CD14-positive monocyte (primary cell): Measurements from ENCODE around the gene PAX6. TPM values are rescaled to one million over a fixed set of nuclear protein-coding genes. Genes with fewer than 3 reads are reported as not detected.

Experiments
- DNase-seq, 3 donors: peaks; one replicate each; pipeline ENCODE4 v3.0.0-alpha.2; 2011 to 2022
- H2AFZ ChIP-seq: 2 replicates; pipeline ENCODE4 v1.6.0; 2012; ENCODE audit warnings: mild to moderate bottlenecking, low read depth, low read length, inconsistent platforms; ENCODE audit not compliant: insufficient read depth, poor library complexity, severe bottlenecking
- H3K27ac ChIP-seq, 2 donors: 1 replicate in 1 of 2; 2 replicates in 1 of 2; pipeline ENCODE4 v1.5.1; 2012 to 2013; ENCODE audit warnings: low read length in 2 of 2, control low read depth in 1 of 2, inconsistent platforms in 1 of 2, low read depth in 1 of 2, mild to moderate bottlenecking in 1 of 2
- H3K27me3 ChIP-seq, 2 donors: one replicate each; pipeline versions ENCODE4 v1.6.0 to v1.6.1; 2011 to 2013; ENCODE audit warnings: low read length in 2 of 2; ENCODE audit not compliant: control insufficient read depth in 2 of 2, insufficient read depth in 2 of 2
- H3K36me3 ChIP-seq, 2 donors: replicated peaks in 1 of 2; 1 replicate in 1 of 2; 2 replicates in 1 of 2; pipeline versions ENCODE4 v1.5.1 to v1.6.1; 2012 to 2013; ENCODE audit warnings: low read length in 2 of 2, control low read depth in 1 of 2, inconsistent platforms in 1 of 2, mild to moderate bottlenecking in 1 of 2; ENCODE audit not compliant: insufficient read depth in 2 of 2, control insufficient read depth in 1 of 2
- H3K4me1 ChIP-seq, 2 donors: 1 replicate in 1 of 2; 2 replicates in 1 of 2; pipeline versions ENCODE4 v1.5.1 to v1.6.1; 2012 to 2013; ENCODE audit warnings: low read length in 2 of 2, control low read depth in 1 of 2, inconsistent platforms in 1 of 2, mild to moderate bottlenecking in 1 of 2, moderate library complexity in 1 of 2; ENCODE audit not compliant: insufficient read depth in 2 of 2, control insufficient read depth in 1 of 2
- H3K4me2 ChIP-seq: replicated peaks from 2 replicates; pipeline ENCODE3; 2012; ENCODE audit warnings: low read length, moderate library complexity, mild to moderate bottlenecking; ENCODE audit not compliant: poor library complexity, severe bottlenecking; ENCODE audit errors: extremely low read depth
- H3K4me3 ChIP-seq, 3 experiments: fragments of 200-600 bp in 1 of 3; sonication (generic) in 1 of 3; replicated peaks in 1 of 3; 1 replicate in 2 of 3; 2 replicates in 1 of 3; pipeline ENCODE4 v1.5.1; 2011 to 2013; ENCODE audit warnings: low read length in 3 of 3, mild to moderate bottlenecking in 3 of 3, control low read depth in 2 of 3, low read depth in 2 of 3, inconsistent platforms in 1 of 3, moderate library complexity in 1 of 3
- H3K79me2 ChIP-seq: 2 replicates; pipeline ENCODE4 v1.6.0; 2012; ENCODE audit warnings: mild to moderate bottlenecking, control low read depth, inconsistent platforms, low read length, moderate library complexity; ENCODE audit not compliant: insufficient read depth
- H3K9ac ChIP-seq: 2 replicates; pipeline ENCODE4 v1.6.0; 2017; ENCODE audit warnings: low read length, mild to moderate bottlenecking; ENCODE audit not compliant: insufficient read depth, poor library complexity, severe bottlenecking
- H3K9me3 ChIP-seq, 2 donors: replicated peaks in 1 of 2; 1 replicate in 1 of 2; 2 replicates in 1 of 2; pipeline versions ENCODE4 v1.5.1 to v1.6.1; 2012 to 2013; ENCODE audit warnings: low read length in 2 of 2, control low read depth in 1 of 2; ENCODE audit not compliant: control insufficient read depth in 1 of 2, insufficient read depth in 1 of 2
- H4K20me1 ChIP-seq: 2 replicates; pipeline ENCODE4 v1.6.0; 2012; ENCODE audit warnings: mild to moderate bottlenecking, low read length, control low read depth, moderate library complexity; ENCODE audit not compliant: insufficient read depth
- H3K27ac Mint-ChIP-seq, 7 donors: one replicate each; pipeline ENCODE4 v1.8.0; 2020; ENCODE audit warnings: mild to moderate bottlenecking in 7 of 7, mixed read lengths in 7 of 7, moderate library complexity in 6 of 7, inconsistent platforms in 2 of 7
- H3K27me3 Mint-ChIP-seq, 3 donors: one replicate each; pipeline ENCODE4 v1.8.0; 2021 to 2022; ENCODE audit warnings: low read depth in 3 of 3, mild to moderate bottlenecking in 3 of 3, mixed read lengths in 3 of 3, moderate library complexity in 3 of 3, inconsistent platforms in 1 of 3
- H3K36me3 Mint-ChIP-seq, 2 donors: one replicate each; pipeline ENCODE4 v1.8.0; 2020; ENCODE audit warnings: mixed read lengths in 2 of 2, inconsistent platforms in 1 of 2, mild to moderate bottlenecking in 1 of 2
- H3K4me1 Mint-ChIP-seq: one replicate; pipeline ENCODE4 v1.8.0; 2020; ENCODE audit warnings: mild to moderate bottlenecking, mixed read lengths
- H3K4me3 Mint-ChIP-seq, 2 donors: one replicate each; pipeline ENCODE4 v1.8.0; 2020; ENCODE audit warnings: mild to moderate bottlenecking in 2 of 2, mixed read lengths in 2 of 2, moderate library complexity in 1 of 2
- H3K9me3 Mint-ChIP-seq, 7 donors: one replicate each; pipeline ENCODE4 v1.8.0; 2020 to 2022; ENCODE audit warnings: mixed read lengths in 7 of 7, mild to moderate bottlenecking in 6 of 7, moderate library complexity in 6 of 7, inconsistent platforms in 2 of 7
- CTCF ChIP-seq: fragments of 200-600 bp; IDR thresholded peaks from one replicate; pipeline ENCODE4 v1.8.0; 2022; ENCODE audit warnings: antibody characterized with exemption, mild to moderate bottlenecking
- WGBS: methylation state at CpG from one replicate; pipeline ENCODE4 v1.1.5; 2013; ENCODE audit warnings: missing lambda C conversion rate; ENCODE audit not compliant: insufficient coverage; 5-methylcytosine and 5-hydroxymethylcytosine counted together
- intact Hi-C, 2 donors: fragments of 100-400 bp; cut with micrococcal nuclease; formaldehyde crosslinking; loops; one replicate each; pipeline versions ENCODE4 v1.15.0 to v1.15.1; 2023
- polyA plus RNA-seq, 3 donors: library from polyadenylated mRNA; depleted of rRNA in 1 of 3; unstranded in 2 of 3; stranded (reverse) in 1 of 3; fragments of 300-500 nt in 2 of 3; fragments of >200 nt in 1 of 3; fragmentation: Illumina TruSeq in 2 of 3; gene quantifications; 1 replicate in 2 of 3; 2 replicates in 1 of 3; pipeline ENCODE4 v1.2.3, GENCODE V29; 2012 to 2021

PAX6 gene
- polyA plus RNA-seq, 3 donors: not detected

- Histone ChIP-seq H3K79me2 (no peaks in the 10 kb centered on the region), H4K20me1 (no peaks in the 10 kb centered on the region), H3K36me3 (no peaks in the 10 kb centered on the region), H3K9me3 (peaks cover 15 to 55% of the 10 kb centered on the region in 2 donors), H2AFZ (no peak overlapping the region), H3K4me1 (peaks cover 8 to 22% of the 10 kb centered on the region in 2 donors), H3K27me3 (peaks cover 94 to 100% of the 10 kb centered on the region in 2 donors), H3K27ac (no peak overlapping the region), H3K9ac (no peak overlapping the region), H3K4me2 (no peak overlapping the region), H3K4me3 (no peak overlapping the region)
- peaks cover 18 to 31% of the 10 kb centered on the region in 2 donors for H3K36me3 Mint-ChIP-seq
- peak overlapping the region in 1 of 2 donors; percentile 88 for H3K4me3 Mint-ChIP-seq
- peaks cover 37% of the 10 kb centered on the region for H3K4me1 Mint-ChIP-seq
- TF ChIP-seq CTCF: no peak
- intact Hi-C loops: no loop called here
- DNase-seq: no peak
- H3K27me3 Mint-ChIP-seq: peaks cover 94 to 97% (median 97%) of the 10 kb centered on the region in 3 donors
- WGBS: 4% methylated on average over 31 of the region's 48 CpGs
- peaks cover 11 to 48% (median 45%) of the 10 kb centered on the region in 7 donors for H3K9me3 Mint-ChIP-seq
- no peak overlapping the region for H3K27ac Mint-ChIP-seq
These were observed 11.4 kb downstream of the PAX6 start for GRCh38 chr11:31799435-31800397.

GRCh38 chr11:31798554-31799434 lies 12.3 kb downstream of the PAX6 start:
- intact Hi-C loops: no loop called here

More at GRCh38 chr11:31798554-31799434, 12.3 kb downstream of the PAX6 start:
- peaks cover 11 to 25% of the 10 kb centered on the region in 2 donors for H3K36me3 Mint-ChIP-seq
- peak overlapping the region in 1 of 2 donors; percentile 88 for H3K4me3 Mint-ChIP-seq
- WGBS: 5% methylated on average over 51 of the region's 60 CpGs
- H3K27ac ChIP-seq: no peak overlapping the region
- no peaks in the 10 kb centered on the region for H3K79me2 ChIP-seq
- peaks cover 6 to 46% of the 10 kb centered on the region in 2 donors for H3K9me3 ChIP-seq
- no peak overlapping the region for H3K27ac Mint-ChIP-seq
- H3K27me3 ChIP-seq: peaks cover 93 to 100% of the 10 kb centered on the region in 2 donors
- no peak overlapping the region for H3K9ac ChIP-seq
- no peaks in the 10 kb centered on the region for H3K36me3 ChIP-seq
- no peak overlapping the region for H2AFZ ChIP-seq
- peaks cover 93 to 95% (median 95%) of the 10 kb centered on the region in 3 donors for H3K27me3 Mint-ChIP-seq
- H3K4me2 ChIP-seq: no peak overlapping the region
- H4K20me1 ChIP-seq: no peaks in the 10 kb centered on the region
- no peak for TF ChIP-seq CTCF
- H3K4me1 Mint-ChIP-seq: peaks cover 28% of the 10 kb centered on the region
- no peak overlapping the region for H3K4me3 ChIP-seq
- DNase-seq: no peak
- peaks cover 0 to 12% of the 10 kb centered on the region in 2 donors for H3K4me1 ChIP-seq
- peaks cover 6 to 39% (median 36%) of the 10 kb centered on the region in 7 donors for H3K9me3 Mint-ChIP-seq
